ENCODE measurements around the gene LTF.

DNA sequence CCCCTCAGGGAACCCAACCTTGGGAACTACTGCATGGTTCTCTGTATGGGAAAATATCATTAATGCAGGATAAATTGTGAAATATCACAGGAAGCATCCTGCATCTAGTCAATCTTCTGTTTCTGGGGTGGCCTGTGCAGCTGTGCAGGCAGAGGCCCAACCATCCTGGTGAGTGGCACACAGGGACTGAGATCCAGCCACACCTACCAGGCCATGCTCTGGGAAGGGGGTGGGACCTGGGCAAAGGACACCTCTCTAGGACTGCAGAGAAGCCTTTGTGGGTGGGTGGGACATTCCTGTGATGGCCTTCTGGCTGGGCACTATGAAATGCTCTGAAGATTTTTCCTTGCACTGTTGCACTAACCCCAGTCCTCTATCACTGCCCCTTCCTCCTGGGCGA is 30.9 kb downstream of the LTF start:
- TF ChIP-seq POLR2A (IDR thresholded peaks at IDR 0.05) = no peak
- TF ChIP-seq, protein P1, sequence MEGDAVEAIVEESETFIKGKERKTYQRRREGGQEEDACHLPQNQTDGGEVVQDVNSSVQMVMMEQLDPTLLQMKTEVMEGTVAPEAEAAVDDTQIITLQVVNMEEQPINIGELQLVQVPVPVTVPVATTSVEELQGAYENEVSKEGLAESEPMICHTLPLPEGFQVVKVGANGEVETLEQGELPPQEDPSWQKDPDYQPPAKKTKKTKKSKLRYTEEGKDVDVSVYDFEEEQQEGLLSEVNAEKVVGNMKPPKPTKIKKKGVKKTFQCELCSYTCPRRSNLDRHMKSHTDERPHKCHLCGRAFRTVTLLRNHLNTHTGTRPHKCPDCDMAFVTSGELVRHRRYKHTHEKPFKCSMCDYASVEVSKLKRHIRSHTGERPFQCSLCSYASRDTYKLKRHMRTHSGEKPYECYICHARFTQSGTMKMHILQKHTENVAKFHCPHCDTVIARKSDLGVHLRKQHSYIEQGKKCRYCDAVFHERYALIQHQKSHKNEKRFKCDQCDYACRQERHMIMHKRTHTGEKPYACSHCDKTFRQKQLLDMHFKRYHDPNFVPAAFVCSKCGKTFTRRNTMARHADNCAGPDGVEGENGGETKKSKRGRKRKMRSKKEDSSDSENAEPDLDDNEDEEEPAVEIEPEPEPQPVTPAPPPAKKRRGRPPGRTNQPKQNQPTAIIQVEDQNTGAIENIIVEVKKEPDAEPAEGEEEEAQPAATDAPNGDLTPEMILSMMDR (IDR thresholded peaks at IDR 0.05) = no peak
